Stimulated activated naive CD8-positive, alpha-beta T cell treated with anti-CD3 and anti-CD28 coated beads, Interleukin-15, Interleukin-2, amounts not matched to agents 100 ng/mL and 50 ng/mL, for 24 hours (primary cell): ENCODE data around the gene RFT1.

Experiments
- H3K27ac Mint-ChIP-seq: one replicate; pipeline ENCODE4 v1.8.0; 2021; ENCODE audit warnings: mild to moderate bottlenecking, mixed read lengths
- H3K27me3 Mint-ChIP-seq: one replicate; pipeline ENCODE4 v1.8.0; 2021; ENCODE audit warnings: mixed read lengths
- H3K36me3 Mint-ChIP-seq: one replicate; pipeline ENCODE4 v1.8.0; 2021; ENCODE audit warnings: low read depth, mixed read lengths
- H3K4me1 Mint-ChIP-seq: one replicate; pipeline ENCODE4 v1.8.0; 2021; ENCODE audit warnings: low read depth, mixed read lengths
- H3K4me3 Mint-ChIP-seq: one replicate; pipeline ENCODE4 v1.8.0; 2021; ENCODE audit warnings: mild to moderate bottlenecking, mixed read lengths
- H3K9me3 Mint-ChIP-seq: one replicate; pipeline ENCODE4 v1.8.0; 2021; ENCODE audit warnings: mixed read lengths

The RFT1 gene

DNA sequence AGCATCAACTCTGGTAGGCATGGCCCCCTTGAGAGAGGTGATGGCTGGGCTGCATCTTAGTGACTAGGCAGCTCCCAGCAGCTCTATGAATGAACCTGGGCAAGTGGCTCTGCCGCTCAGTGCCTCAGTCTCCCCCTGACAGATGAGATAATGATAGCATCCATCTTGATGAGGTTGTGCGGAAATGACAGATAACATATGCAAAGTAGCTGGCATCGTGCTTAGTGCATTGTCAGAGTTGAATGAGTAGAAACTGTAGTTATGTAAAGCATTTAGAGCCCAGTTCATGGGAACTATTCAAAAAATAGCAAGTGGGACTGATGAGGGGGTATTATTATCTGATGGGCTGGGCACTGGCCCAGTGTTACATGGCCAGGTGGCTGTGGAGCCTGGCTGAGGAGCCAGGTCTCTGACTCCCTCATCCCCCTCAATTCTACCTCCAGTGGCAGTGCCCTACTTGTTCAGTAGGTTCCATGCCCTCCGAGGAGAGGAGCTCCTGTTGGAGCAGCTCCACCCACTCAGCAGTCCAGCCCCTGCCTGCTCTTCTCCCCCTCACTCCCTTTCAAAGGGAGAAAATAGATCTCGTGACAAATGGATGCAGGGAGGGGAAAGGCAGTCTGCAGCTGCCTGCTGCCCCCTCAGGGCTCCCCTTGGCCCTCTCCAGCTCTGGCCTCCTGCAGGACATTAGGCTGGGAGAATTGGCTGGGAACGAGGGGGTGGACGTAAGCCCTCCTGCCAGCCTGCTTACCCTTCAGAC lies 37.4 kb upstream of the RFT1 start:
- Mint-ChIP-seq H3K36me3 (no peaks in the 10 kb centered on the region), H3K27me3 (no peaks in the 10 kb centered on the region), H3K4me1 (peaks cover 52% of the 10 kb centered on the region), H3K27ac (no peak overlapping the region), H3K4me3 (no peak overlapping the region), H3K9me3 (no peaks in the 10 kb centered on the region)

DNA sequence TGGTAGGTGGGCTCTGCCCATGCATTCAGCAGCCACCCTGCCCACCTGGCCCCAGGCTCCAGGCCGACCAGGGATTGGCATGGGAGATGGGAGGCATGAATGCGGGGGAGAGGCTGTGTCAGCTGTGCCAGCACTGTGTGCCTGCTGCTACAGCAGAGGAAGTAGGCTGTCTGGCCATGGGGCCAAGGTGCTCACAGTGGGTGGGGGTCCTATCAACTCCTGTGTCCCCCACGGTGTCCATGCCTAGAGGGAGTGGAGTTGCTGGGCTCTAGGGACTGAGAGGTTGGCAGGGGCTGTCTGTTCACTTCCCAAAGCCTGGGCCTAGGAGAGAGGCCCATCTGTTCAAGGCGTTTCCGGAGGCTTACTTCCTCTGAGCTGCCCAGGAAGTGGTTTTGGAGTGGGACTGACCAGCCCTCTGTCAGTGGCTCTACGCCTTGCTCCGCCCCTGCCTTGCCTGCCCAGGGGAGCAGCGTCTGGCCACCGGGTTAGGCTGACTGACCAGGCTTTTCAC lies 36.6 kb upstream of the RFT1 start:
- no peaks in the 10 kb centered on the region for H3K27me3 Mint-ChIP-seq
- no peaks in the 10 kb centered on the region for H3K9me3 Mint-ChIP-seq
- H3K4me1 Mint-ChIP-seq = peaks cover 53% of the 10 kb centered on the region
- H3K36me3 Mint-ChIP-seq = no peaks in the 10 kb centered on the region
- H3K4me3 Mint-ChIP-seq = no peak overlapping the region
- H3K27ac Mint-ChIP-seq = no peak overlapping the region

DNA sequence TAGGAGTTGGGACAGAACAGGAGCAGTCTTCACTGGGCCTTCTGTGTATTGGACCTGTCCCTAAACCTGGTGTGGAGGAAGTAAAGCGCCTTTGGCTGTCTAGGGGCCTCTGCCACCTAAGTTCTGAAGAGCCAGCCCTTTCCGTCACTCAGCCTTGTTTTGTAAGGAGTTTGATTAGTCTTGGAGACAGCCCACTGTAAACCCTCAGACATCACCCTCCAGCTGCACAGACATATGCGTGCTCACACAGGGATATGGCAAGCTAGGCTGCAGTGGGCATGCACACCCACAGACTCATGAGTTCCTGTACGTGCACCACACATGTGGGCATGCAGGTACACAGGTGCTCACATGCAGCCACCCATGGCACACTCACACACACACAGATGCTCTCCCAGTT lies 36.0 kb upstream of the RFT1 start:
- Mint-ChIP-seq H3K27me3 (no peaks in the 10 kb centered on the region), H3K27ac (no peak overlapping the region), H3K36me3 (no peaks in the 10 kb centered on the region), H3K4me1 (peaks cover 52% of the 10 kb centered on the region), H3K9me3 (no peaks in the 10 kb centered on the region), H3K4me3 (no peak overlapping the region)

DNA sequence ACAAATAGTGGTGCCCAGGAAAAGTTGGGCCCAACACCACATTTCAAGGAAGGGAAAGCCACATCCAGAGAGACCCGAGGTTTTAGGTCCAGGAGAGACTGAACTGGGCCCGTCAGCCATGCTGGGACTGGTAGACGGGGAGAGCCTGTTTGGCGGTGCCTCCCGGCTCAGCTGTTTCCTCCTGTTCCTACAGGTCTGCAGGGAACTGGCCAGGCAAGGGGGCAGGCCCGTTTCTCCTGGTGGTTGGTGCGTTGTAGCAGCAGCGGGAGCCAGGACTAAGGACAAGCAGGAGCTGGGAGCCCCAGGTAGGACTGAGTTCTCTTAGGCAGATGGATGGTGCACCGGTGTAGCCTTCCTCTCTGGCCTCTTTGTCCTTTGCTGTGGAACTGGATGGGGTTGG lies 34.7 kb upstream of the RFT1 start:
- H3K4me3 Mint-ChIP-seq = no peak overlapping the region
- H3K36me3 Mint-ChIP-seq = no peaks in the 10 kb centered on the region
- H3K4me1 Mint-ChIP-seq = peaks cover 45% of the 10 kb centered on the region
- no peak overlapping the region for H3K27ac Mint-ChIP-seq
- H3K9me3 Mint-ChIP-seq = no peaks in the 10 kb centered on the region
- H3K27me3 Mint-ChIP-seq = peaks cover 4% of the 10 kb centered on the region

DNA sequence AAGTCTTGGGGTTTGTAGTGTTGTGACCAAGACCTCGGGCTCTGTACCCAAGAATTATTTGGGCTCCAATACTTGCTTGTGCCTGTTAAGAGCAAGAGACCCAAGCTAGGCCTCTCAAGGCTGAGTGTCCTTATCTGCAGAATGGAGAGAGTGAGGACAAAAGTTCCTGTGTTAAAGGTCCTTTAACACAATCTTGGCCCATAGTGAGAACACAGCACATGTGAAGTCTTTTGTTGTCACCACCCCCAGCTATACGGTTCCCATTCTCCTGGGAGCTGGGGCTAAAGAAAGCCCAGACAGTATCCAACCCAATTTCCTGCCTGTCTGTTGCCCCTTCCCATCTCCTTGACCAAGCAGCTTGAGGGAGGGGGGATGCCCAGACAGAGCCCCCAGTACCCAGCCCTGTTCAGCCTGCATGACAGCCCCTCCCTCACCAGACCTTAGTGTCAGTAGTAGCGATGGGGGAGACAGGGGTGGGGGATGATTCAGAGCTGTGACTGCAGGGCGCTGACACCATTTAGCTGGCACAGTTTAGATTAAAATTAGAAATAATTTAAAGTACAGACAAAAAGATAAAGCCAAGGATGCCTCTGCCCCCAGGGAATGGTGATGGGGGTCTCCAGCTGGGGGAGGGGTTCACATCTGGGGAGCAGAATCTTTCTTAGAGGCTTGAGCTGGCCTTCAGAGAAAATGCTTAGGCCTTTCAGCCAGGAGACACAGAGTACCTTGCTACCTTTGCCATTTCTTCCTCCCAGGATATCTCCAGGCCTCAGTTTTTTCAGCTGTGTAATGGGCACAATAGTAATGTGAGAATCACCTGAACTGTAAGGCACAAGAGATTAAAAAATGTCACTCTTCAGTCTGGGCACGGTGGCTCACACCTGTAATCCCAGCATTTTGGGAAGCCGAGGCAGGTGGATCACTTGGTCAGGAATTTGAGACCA lies 33.5 kb upstream of the RFT1 start:
- peaks cover 34% of the 10 kb centered on the region for H3K4me1 Mint-ChIP-seq
- peaks cover 5% of the 10 kb centered on the region for H3K27me3 Mint-ChIP-seq
- H3K9me3 Mint-ChIP-seq = no peaks in the 10 kb centered on the region
- H3K27ac Mint-ChIP-seq = peak overlapping the region; percentile 50
- no peaks in the 10 kb centered on the region for H3K36me3 Mint-ChIP-seq
- H3K4me3 Mint-ChIP-seq = peak overlapping the region; percentile 88

DNA sequence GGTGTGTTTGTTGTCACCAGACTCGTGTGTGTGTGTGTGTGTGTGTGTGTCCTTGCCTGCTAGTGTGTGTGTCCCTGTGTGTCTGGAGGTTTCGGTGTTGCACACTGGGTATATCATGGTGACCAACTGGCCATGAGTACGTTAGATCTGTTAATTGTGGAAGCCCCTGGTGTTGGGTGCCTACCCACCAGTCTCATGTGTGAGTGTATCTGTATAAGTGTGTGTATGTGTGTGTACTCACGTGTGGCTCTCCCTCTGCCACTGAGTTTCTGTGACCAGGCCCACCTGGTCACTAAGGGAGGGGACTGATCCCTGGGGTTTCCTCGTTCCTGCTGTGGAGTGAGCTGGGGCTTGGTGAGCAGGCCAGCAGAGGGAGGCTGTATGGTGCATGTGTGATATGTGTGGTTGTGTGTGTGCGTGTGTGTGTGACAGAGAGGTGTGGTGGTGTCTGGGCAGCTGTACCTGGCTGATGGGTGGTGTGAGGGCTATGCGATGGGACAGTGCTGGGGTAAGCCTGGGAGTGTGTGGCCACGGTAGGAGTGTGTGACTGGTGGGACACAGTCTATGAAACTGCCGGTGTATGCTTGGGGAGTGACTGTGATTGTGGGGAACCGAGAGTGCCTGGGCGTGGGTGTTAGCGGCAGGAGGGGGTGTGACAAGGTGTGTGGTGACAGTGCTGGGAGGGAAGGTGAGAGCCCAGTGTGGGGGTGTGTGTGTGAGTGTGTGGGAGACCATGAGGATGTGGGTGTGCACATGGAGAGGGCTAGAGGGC lies 32.6 kb upstream of the RFT1 start:
- Mint-ChIP-seq H3K9me3 (no peaks in the 10 kb centered on the region), H3K27ac (peak overlapping the region; percentile 85), H3K4me1 (peaks cover 34% of the 10 kb centered on the region), H3K27me3 (peaks cover 5% of the 10 kb centered on the region), H3K36me3 (no peaks in the 10 kb centered on the region), H3K4me3 (peak overlapping the region; percentile 88)

DNA sequence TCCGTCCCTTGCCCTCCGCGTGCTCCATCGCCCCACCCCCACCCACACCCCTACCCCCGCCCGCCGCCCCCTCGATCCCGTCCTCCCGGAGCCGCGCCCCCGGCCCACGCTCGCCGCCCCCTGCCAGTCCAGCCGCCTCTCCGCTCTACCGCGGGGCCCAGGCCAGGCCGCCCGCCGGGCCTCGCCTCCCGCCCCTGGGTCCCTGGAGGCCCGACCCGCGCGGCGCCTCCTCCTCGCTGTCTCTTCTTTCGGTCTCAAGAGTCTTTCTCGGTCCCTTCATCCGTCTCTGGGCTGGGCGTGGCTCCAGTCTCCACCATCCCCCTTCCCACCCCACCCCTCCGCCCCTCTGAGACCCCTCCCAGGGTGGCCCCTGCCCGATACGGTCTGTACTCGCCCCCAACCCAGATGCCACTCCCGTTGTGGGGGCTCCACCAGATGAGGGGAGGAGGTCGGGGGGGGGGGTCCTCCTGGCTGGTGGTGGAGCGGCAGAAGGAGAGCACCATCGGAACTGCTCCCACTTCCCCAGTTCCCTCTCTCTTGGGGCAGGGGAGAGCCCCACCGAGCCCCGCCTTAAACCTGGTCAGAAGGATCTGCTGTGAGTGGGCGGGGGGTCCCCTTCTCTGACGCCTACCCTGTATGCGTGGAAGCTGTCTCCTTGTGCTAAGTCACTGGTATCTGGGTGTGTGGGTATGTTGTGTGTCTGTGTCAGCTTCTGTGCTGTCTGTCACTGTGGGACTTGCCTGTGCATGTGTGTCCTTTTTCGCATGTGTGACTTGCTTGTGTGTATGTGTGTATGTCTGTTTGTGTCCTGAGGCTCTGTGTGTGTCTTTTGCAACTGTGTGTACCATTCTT lies 31.8 kb upstream of the RFT1 start:
- Mint-ChIP-seq H3K4me1 (peaks cover 30% of the 10 kb centered on the region), H3K36me3 (no peaks in the 10 kb centered on the region), H3K4me3 (peak overlapping the region; percentile 88), H3K27ac (peak overlapping the region; percentile 85), H3K9me3 (no peaks in the 10 kb centered on the region), H3K27me3 (peaks cover 12% of the 10 kb centered on the region)

DNA sequence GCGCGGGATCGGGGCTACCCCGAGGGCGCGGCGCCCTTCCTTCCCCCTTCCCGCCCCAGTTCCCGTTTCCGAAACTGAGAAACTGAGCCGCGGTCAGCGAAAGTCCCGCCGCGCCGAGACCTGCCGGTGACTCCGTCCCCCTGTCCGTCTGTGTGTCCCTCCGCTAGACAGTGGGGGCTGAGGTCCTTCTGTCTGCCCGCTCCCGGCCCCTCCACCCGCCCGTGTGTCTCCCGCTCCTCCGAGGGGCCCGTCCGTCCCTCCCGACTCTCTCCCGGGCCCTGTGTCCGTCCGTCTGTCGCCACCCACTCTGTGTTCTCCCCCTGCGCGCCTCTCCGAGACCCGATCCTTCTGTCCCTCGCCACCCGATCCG lies 31.2 kb upstream of the RFT1 start:
- Mint-ChIP-seq H3K9me3 (no peaks in the 10 kb centered on the region), H3K4me3 (peak overlapping the region; percentile 88), H3K27ac (peak overlapping the region; percentile 71), H3K36me3 (no peaks in the 10 kb centered on the region), H3K4me1 (peaks cover 25% of the 10 kb centered on the region), H3K27me3 (peaks cover 12% of the 10 kb centered on the region)

DNA sequence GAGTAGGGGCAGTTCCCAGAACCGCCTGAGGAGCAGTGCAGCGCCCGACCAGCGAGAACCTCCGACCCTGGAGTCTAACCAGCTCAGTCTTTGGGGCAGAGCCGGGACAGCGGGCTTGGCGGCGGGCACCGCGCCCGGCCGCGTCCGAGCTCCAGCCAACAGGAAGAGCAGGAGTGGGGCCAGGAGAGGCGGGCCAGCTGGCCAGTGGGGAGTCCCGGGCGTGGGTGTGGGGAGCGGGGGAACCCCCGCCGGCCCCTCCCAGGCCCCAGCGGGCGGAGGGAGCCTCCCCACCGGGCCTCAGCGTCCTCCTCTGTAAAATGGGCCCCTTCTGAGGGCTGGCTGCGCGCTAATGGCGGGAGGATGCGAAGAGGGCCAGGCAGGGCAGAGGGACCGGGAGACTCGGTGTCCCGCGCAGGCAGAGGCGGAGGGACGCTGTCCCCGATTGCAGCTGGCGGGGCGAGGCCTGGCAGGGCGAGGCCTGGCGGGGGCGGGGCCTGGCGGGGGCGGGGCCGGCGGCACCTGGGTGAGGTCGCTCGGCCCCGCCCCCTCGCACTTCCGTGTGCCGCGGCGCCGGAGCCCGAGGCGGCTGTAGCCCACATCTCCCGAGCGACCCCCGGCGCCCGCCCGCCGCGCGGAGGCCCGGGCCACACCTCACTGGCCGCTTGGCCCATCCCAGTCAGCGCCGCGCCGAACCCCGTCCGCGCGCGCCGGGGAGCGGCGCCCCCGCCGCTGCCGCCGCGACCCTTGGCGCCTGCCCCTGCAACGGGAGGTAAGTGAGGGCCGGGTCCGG lies 30.6 kb upstream of the RFT1 start, which contains the start of gene PRKCD:
Gene PRKCD, plus strand, starts transcription at position 550 of the 790 bp plus-strand sequence. CDS start 17,214 bp downstream, outside the sequence.
- Mint-ChIP-seq H3K27me3 (peaks cover 12% of the 10 kb centered on the region), H3K4me1 (peaks cover 22% of the 10 kb centered on the region), H3K4me3 (peak within 1 kb of the TSS; percentile 88)

DNA sequence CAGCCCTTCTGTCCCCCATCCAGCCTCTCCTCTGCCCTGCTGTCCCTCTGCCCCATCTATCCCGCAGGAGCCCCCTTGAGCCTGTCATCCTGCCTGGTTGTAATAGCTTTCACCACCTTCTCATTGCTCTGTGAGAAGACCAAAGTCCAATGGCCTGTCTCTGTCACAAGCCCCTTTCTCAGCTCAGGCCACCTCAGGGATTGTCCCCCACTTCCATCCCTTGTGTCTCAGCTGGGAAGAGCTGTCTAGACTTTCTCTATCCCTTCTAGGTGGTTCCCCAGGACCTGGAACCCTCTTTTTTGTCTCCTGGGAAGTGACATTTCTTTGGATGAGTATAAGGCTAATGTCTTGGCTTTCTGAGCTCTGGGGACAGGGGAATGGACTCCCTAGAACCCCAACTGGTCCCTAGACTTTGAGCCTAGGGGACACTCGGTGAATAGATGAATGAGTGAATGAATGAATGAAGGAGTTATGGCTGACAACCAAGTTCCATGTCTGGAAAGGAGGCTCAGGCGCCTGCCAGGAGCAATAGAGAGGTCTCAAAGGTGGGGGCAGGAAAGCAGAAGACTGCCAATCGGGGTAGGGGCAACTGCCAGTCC lies 29.9 kb upstream of the RFT1 start:
- peak overlapping the region; percentile 82 for H3K4me3 Mint-ChIP-seq
- peaks cover 22% of the 10 kb centered on the region for H3K4me1 Mint-ChIP-seq
- no peaks in the 10 kb centered on the region for H3K9me3 Mint-ChIP-seq
- no peaks in the 10 kb centered on the region for H3K36me3 Mint-ChIP-seq
- peak overlapping the region; percentile 76 for H3K27ac Mint-ChIP-seq
- peaks cover 17% of the 10 kb centered on the region for H3K27me3 Mint-ChIP-seq

More for the DNA sequence above, 30.6 kb upstream of the RFT1 start, which contains the start of gene PRKCD:
- no peaks in the 10 kb centered on the region for H3K9me3 Mint-ChIP-seq
- H3K36me3 Mint-ChIP-seq = no peaks in the 10 kb centered on the region
- H3K27ac Mint-ChIP-seq = peak within 1 kb of the TSS; percentile 76

DNA sequence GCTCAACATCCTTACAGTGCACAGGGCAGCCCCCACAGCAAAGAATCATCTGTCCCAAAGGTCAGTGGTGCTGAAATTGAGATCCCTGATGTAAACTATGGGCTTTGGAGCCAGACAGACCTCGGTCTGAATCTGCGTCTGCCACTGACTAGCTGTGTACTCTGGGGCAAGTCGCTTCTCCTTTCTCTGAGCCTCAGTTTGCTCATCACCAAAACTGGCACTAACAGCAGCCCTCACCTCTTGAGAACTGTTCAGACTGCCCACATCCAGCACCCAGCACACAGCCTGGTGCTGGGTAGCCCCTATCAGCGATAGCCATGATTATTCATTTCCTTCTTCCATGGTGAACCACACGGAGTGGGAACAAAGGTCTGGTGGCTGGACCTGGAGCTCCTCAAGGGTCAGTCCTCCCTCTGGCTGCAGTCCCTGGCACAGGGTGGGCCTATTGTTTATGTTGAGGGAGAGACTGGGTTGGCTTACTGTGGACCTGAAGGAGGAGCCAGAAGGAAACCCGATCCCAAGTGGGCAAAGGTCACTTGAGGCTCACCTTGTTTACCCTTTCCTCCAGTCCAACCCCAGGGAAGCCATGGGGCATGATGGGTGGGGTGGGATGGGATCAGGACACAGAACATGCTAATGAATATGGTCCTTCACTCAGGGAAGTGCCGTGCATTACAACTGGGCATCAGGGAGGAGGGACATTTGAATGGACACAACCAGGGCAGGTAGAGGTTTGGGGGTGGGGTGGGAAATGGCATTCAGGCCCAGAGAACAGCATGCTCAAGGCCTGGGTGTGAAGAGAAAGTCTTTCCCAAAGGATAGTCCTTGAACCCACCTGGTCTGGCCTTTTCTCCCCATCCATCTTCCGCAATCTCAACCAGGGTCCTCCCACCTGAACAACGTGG lies 29.2 kb upstream of the RFT1 start:
- no peak overlapping the region for H3K4me3 Mint-ChIP-seq
- H3K27ac Mint-ChIP-seq = no peak overlapping the region
- peaks cover 18% of the 10 kb centered on the region for H3K27me3 Mint-ChIP-seq
- no peaks in the 10 kb centered on the region for H3K9me3 Mint-ChIP-seq
- H3K36me3 Mint-ChIP-seq = no peaks in the 10 kb centered on the region
- H3K4me1 Mint-ChIP-seq = peaks cover 22% of the 10 kb centered on the region

DNA sequence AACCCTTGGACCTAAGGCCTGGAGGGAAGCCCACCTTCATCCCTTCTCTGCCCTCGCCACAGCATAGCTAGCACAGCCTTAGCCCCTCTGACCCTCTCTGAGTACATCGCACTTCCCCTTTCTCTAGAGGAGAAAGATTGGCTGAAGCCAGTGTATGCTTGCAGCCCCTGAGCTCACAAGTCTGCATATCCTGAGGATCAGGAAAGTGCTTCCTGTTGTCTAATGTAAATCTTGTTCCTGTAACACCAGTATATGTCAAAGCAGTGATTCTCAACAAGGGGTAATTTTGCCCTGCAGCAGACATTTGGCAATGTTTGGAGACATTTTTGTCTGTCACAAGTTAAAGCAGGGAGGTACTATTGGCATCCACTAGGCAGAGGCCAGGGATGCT lies 28.5 kb upstream of the RFT1 start:
- H3K4me3 Mint-ChIP-seq = no peak overlapping the region
- no peaks in the 10 kb centered on the region for H3K36me3 Mint-ChIP-seq
- no peaks in the 10 kb centered on the region for H3K9me3 Mint-ChIP-seq
- peaks cover 22% of the 10 kb centered on the region for H3K4me1 Mint-ChIP-seq
- H3K27me3 Mint-ChIP-seq = peaks cover 19% of the 10 kb centered on the region
- no peak overlapping the region for H3K27ac Mint-ChIP-seq
